ENCODE results near the gene KIAA1549. TPM values are rescaled to one million over a fixed set of nuclear protein-coding genes. Genes with fewer than 3 reads are reported as not detected.
"Not testable (repeated sequence)": the region's sequence is repeated elsewhere in the genome, so short reads cannot be mapped to it uniquely, and the experiment has no call there.

Gene KIAA1549
- total RNA-seq, 4 donors from 2014 or later: 2.3 to 3.2 (median 2.8) TPM

DNA sequence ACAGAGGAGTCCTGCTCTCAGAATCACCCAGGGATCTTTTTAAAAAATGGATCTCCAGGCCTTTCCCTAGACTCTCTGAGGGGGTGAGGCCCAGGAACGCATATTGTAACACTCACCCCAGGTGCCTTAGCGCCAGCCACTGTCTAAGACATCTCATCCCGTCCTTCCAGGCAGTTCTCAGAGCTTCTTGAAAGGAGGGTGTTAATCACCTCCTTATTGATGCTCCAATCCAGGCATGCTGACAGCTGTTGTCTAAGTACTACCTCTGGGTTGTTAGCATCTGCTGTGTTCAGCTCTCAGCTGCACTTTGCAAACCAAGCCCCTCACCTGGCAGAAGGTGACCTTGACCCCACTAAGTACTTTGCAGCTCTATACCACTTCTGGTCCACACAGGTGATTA is 36.0 kb downstream of the KIAA1549 start:
- no peak for DNase-seq (ENCODE audit: extremely low spot score)
- intact Hi-C loops (cut with DNase I): no loop called here
- H3K4me3 ChIP-seq: no peak overlapping the region
- H3K4me1 ChIP-seq: no peaks in the 10 kb centered on the region
- WGBS: 91% methylated on average over 3 of the region's 3 CpGs
- no peaks in the 10 kb centered on the region for H3K36me3 ChIP-seq
- TF ChIP-seq EP300 (IDR thresholded peaks at IDR 0.05): no peak
- TF ChIP-seq, protein P1, sequence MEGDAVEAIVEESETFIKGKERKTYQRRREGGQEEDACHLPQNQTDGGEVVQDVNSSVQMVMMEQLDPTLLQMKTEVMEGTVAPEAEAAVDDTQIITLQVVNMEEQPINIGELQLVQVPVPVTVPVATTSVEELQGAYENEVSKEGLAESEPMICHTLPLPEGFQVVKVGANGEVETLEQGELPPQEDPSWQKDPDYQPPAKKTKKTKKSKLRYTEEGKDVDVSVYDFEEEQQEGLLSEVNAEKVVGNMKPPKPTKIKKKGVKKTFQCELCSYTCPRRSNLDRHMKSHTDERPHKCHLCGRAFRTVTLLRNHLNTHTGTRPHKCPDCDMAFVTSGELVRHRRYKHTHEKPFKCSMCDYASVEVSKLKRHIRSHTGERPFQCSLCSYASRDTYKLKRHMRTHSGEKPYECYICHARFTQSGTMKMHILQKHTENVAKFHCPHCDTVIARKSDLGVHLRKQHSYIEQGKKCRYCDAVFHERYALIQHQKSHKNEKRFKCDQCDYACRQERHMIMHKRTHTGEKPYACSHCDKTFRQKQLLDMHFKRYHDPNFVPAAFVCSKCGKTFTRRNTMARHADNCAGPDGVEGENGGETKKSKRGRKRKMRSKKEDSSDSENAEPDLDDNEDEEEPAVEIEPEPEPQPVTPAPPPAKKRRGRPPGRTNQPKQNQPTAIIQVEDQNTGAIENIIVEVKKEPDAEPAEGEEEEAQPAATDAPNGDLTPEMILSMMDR (IDR thresholded peaks at IDR 0.05): no peak
- no peak for TF ChIP-seq POLR2AphosphoS5 (IDR thresholded peaks at IDR 0.05)
- no peak for TF ChIP-seq POLR2A (IDR thresholded peaks at IDR 0.05; ENCODE audit: low read depth)
- H3K27ac ChIP-seq (replicated peaks in 1 of 4): no peak overlapping the region
- no peaks in the 10 kb centered on the region for H3K27me3 ChIP-seq
- H3K9me3 ChIP-seq: no peaks in the 10 kb centered on the region

DNA sequence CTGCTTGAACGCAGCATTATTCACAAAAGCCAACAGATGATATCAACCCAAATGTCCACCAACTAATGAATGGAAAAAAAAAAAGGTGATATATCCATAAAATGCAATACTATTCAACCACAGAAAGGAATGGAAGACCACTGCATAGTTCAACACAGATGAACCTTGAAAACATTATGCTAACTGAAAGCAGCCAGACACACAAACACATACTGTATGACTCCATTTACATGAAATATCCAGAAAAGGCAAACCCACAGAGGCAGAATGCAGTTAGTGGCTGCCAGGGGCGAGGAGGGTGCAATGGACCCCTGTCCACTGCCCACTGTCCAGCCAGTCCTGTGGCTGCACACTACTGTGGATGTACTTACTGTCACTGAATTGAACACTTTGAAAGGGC is 36.6 kb downstream of the KIAA1549 start:
- no peak for TF ChIP-seq POLR2AphosphoS5 (IDR thresholded peaks at IDR 0.05)
- TF ChIP-seq EP300 (IDR thresholded peaks at IDR 0.05): no peak
- TF ChIP-seq, protein P1 (IDR thresholded peaks at IDR 0.05): no peak
- TF ChIP-seq POLR2A (IDR thresholded peaks at IDR 0.05; ENCODE audit: low read depth): no peak
- H3K4me1 ChIP-seq: no peaks in the 10 kb centered on the region
- H3K27me3 ChIP-seq: no peaks in the 10 kb centered on the region
- H3K36me3 ChIP-seq: no peaks in the 10 kb centered on the region
- intact Hi-C loops (cut with DNase I): no loop called here
- 95% methylated on average over 2 of the region's 2 CpGs for WGBS
- H3K9me3 ChIP-seq: no peaks in the 10 kb centered on the region
- no peak overlapping the region for H3K27ac ChIP-seq (replicated peaks in 1 of 4)
- no peak overlapping the region for H3K4me3 ChIP-seq
- no peak for DNase-seq (ENCODE audit: extremely low spot score)

DNA sequence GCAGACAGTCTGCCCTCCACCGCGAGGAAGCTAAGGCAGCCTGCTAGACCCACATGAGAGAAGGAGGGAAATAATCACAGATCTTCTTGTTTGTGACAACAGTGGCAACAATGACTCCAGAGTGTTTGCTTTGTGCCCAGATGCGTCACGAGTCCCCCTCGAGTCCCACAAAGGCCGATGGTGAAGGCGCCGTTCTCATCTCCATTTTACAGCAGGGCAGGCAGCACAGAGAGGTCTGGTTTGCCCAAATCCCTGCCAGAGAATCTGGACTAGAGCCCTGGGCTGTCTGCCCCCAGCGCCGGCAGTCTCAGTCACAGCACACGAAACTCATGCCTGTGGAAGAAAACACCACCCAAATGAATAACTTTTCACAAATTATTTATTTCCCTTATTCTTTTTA is 38.1 kb downstream of the KIAA1549 start:
- Histone ChIP-seq H3K4me3 (no peak overlapping the region), H3K27me3 (no peaks in the 10 kb centered on the region), H3K36me3 (no peaks in the 10 kb centered on the region), H3K4me1 (no peaks in the 10 kb centered on the region), H3K9me3 (no peaks in the 10 kb centered on the region), H3K27ac (replicated peaks in 1 of 4) (no peak overlapping the region)
- no peak for DNase-seq (ENCODE audit: extremely low spot score)
- 95% methylated on average over 11 of the region's 11 CpGs for WGBS
- TF ChIP-seq POLR2A (IDR thresholded peaks at IDR 0.05; ENCODE audit: low read depth) (no peak), EP300 (IDR thresholded peaks at IDR 0.05) (no peak), POLR2AphosphoS5 (IDR thresholded peaks at IDR 0.05) (no peak)
- TF ChIP-seq, protein P1 (IDR thresholded peaks at IDR 0.05): no peak
- intact Hi-C loops (cut with DNase I): no loop called here

DNA sequence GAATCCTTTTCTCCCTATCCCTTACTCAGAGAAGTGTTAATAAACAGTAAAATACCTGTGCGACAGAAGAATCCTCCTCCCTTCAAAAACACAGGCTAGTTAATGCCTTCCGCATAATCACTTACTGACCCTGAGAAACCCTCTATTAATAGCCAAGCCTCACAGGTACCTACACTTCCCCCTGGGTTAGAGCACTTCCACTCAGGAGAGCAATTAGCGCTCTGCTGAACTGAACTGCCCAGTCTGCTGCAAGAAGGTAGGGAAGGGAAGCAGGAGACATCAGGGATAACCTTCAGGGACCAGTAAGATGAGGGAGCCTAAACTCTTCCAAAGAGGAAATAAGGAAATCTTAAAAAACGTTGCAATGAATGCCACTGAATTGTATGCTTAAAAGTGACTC is 39.6 kb downstream of the KIAA1549 start:
- DNase-seq (ENCODE audit: extremely low spot score): no peak
- Histone ChIP-seq H3K4me3 (no peak overlapping the region), H3K27ac (replicated peaks in 1 of 4) (no peak overlapping the region), H3K4me1 (no peaks in the 10 kb centered on the region), H3K9me3 (no peaks in the 10 kb centered on the region), H3K36me3 (no peaks in the 10 kb centered on the region), H3K27me3 (no peaks in the 10 kb centered on the region)
- no peak for TF ChIP-seq POLR2A (IDR thresholded peaks at IDR 0.05; ENCODE audit: low read depth)
- TF ChIP-seq, protein P1 (IDR thresholded peaks at IDR 0.05): no peak
- intact Hi-C loops (cut with DNase I): no loop called here
- 77% methylated on average over 4 of the region's 4 CpGs for WGBS

DNA sequence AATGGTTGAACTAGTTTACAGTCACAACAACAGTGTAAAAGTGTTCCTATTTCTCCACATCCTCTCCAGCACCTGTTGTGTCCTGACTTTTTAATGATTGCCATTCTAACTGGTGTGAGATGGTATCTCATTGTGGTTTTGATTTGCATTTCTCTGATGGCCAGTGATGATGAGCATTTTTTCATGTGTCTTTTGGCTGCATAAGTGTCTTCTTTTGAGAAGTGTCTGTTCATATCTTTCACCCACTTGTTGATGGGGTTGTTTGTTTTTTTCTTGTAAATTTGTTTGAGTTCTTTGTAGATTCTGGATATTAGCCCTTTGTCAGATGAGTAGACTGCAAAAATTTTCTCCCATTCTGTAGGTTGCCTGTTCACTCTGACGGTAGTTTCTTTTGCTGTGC is 40.6 kb downstream of the KIAA1549 start:
- 93% methylated on average over 1 of the region's 1 CpG for WGBS
- H3K4me3 ChIP-seq; H3K9me3 ChIP-seq; DNase-seq (ENCODE audit: extremely low spot score); H3K36me3 ChIP-seq; H3K27ac ChIP-seq (replicated peaks in 1 of 4); intact Hi-C loops (cut with DNase I); H3K4me1 ChIP-seq; H3K27me3 ChIP-seq: not testable (repeated sequence)
